LNCaP clone FGC (cell line): ENCODE data around the gene CCNF.

Experiments
- DNase-seq: peaks from one replicate; pipeline ENCODE4 v3.0.0-alpha.2; 2011; ENCODE audit warnings: low read depth
- H3K4me3 ChIP-seq: 2 replicates; pipeline ENCODE4 v1.5.1; 2011; ENCODE audit warnings: mild to moderate bottlenecking, low read depth, low read length, control low read depth
- CTCF ChIP-seq: IDR thresholded peaks from 2 replicates; pipeline ENCODE4 v1.5.1; 2012; ENCODE audit warnings: mild to moderate bottlenecking; ENCODE audit not compliant: control insufficient read depth, insufficient read depth; ENCODE audit errors: extremely low read depth

CCNF gene

DNA sequence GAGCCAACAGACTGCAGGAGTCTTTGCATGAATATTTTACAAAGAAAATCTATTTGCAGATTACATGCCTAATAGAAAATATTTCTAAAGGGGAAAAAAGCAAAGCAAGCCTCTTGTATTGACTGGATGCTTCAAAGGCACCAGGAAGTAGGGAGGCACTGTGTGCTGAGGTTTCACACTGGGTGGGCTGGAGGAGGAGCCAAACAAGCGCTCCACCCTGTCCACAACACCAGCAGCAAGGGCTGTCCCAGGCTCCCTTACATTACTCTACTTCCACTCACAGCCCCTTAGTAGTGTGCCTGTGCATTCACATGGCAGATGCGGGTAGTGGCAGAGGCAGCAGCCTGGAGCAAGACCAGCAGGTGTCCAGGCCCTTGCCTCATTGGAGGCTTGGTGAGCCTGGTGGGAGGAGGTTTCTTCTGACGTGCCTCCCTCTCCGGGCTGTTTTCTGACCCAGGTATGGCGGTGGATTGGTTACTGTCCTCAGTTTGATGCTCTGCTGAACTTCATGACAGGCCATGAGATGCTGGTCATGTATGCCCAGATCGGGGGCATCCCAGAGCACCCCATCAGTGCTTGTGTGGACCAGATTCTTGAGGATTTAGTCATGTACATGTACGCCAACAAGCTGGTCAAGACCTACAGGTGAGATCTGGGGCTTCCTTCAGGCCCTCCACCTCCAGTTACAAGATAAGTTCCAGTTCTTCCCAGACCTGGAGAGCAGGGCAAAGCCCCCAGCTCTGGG, 7.0 kb upstream of the CCNF start:
- no peak for TF ChIP-seq CTCF
- no peak for DNase-seq
- H3K4me3 ChIP-seq = no peak overlapping the region

GRCh38 chr16:2424061-2425007, 4.9 kb upstream of the CCNF start:
- no peak for DNase-seq
- no peak overlapping the region for H3K4me3 ChIP-seq
- TF ChIP-seq CTCF = no peak

- no peak overlapping the region for H3K4me3 ChIP-seq
- no peak for DNase-seq
- TF ChIP-seq CTCF = no peak
Measured at GRCh38 chr16:2425008-2425518, 4.2 kb upstream of the CCNF start.

DNA sequence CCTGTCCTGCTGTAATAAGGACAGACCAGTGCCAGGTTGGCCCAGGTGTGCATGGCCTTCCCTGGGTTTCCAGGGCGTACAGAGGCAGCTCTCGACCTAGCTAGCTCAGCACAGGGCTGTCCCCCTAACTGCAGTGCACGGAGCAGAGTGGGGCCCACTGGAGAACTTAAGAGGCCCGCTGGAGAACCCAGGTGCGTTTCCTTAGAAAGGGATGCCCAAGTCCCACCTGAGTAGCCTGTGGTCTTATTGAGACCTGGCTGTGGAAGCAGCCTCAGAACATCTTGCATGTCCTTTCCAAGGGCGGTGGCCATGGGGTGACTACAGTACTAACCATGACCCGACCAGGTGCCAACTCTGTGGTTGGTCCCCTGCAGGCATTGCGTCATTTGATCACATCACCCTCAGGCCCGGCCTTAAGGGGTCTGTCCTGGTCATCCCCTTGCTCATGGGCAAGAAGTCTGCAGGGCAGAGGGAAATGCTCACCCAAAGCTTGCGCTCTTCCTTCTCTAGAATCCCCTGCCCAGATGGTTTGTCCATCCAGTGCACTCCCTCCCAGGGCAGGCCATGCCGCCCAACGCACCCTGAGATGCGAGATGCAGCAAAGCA, 3.3 kb upstream of the CCNF start:
- no peak for DNase-seq
- no peak overlapping the region for H3K4me3 ChIP-seq
- TF ChIP-seq CTCF = no peak

DNA sequence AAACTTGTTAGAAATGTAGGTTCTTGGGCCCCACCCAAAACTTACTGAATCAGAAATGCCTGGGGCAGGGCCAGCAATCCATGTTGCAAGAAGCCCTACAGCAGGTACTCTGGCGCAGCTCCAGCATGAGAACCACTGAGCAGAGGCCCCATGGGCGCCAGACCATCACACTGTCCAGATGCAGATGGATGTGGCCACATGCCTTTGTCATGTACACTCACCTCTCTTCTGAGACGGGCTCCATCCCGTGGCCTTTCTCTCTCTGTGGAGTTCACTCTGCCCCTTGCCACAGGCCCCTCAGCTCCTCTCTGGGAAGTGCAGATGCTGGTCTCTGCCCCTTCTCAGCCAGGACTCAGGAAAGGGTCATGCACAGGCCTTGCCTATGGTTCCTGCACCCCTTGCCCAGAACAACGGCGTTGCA, 2.3 kb upstream of the CCNF start:
- no peak overlapping the region for H3K4me3 ChIP-seq
- no peak for DNase-seq
- TF ChIP-seq CTCF = no peak

- no peak overlapping the region for H3K4me3 ChIP-seq
- no peak for DNase-seq
- TF ChIP-seq CTCF = no peak
Measured at GRCh38 chr16:2427526-2427925, 1.7 kb upstream of the CCNF start.
